ENCODE data around the gene PTPRM. TPM values are rescaled to one million over a fixed set of nuclear protein-coding genes. Genes with fewer than 3 reads are reported as not detected.
A peak's percentile ranks its signal among the peaks of the same experiment; 100 is the strongest.
"Not testable (repeated sequence)": the region's sequence is repeated elsewhere in the genome, so short reads cannot be mapped to it uniquely, and the experiment has no call there.

The PTPRM gene
- total and polyA plus RNA-seq, 2 experiments from 2014 or later = 30.9 to 62.8 TPM

- TF ChIP-seq EZH2phosphoT487 (IDR thresholded peaks at IDR 0.05; ENCODE audit: insufficient read depth, low read depth) (no peak), EZH2 (IDR thresholded peaks at IDR 0.05; ENCODE audit: insufficient read depth, poor library complexity, severe bottlenecking) (no peak)
- Histone ChIP-seq H3K79me2 (ENCODE audit: insufficient read depth) (no peaks in the 10 kb centered on the region), H3K4me3 (no peak overlapping the region), H3K4me2 (ENCODE audit: unreplicated experiment) (no peak overlapping the region), H2AFZ (no peak overlapping the region), H3K27ac (no peak overlapping the region), H3F3A (ENCODE audit: insufficient read depth) (peaks cover 11% of the 10 kb centered on the region; the same call in 1 of the 2 replicates), H3K4me1 (ENCODE audit: insufficient read depth) (peaks cover 10% of the 10 kb centered on the region), H3K9me2 (ENCODE audit: insufficient read depth) (no peaks in the 10 kb centered on the region), H4K20me1 (ENCODE audit: insufficient read depth) (no peaks in the 10 kb centered on the region), H3K27me3 (replicated peaks; ENCODE audit: insufficient read depth) (no peaks in the 10 kb centered on the region), H3K36me3 (ENCODE audit: low read depth) (no peaks in the 10 kb centered on the region), H3K9ac (no peak overlapping the region), H3K9me3 (ENCODE audit: low read depth) (no peaks in the 10 kb centered on the region)
- in situ Hi-C loops (cut with MboI) = no loop called here
- peak; percentile 57 for DNase-seq
- WGBS, 2 experiments (ENCODE audit: low coverage in 1 of 2, low lambda C conversion rate in 2 of 2, missing lambda C conversion rate in 2 of 2) = 98 to 100% methylated on average over 2 of the region's 2 CpGs
These were observed 485.2 kb downstream of the PTPRM start for GRCh38 chr18:8052237-8052701.

- Histone ChIP-seq H3F3A (ENCODE audit: insufficient read depth) (peaks cover 11% of the 10 kb centered on the region; the same call in 1 of the 2 replicates), H3K36me3 (ENCODE audit: low read depth) (no peaks in the 10 kb centered on the region), H3K9me2 (ENCODE audit: insufficient read depth) (no peaks in the 10 kb centered on the region), H3K79me2 (ENCODE audit: insufficient read depth) (no peaks in the 10 kb centered on the region), H3K9ac (no peak overlapping the region), H3K27me3 (replicated peaks; ENCODE audit: insufficient read depth) (no peaks in the 10 kb centered on the region), H3K4me1 (ENCODE audit: insufficient read depth) (peaks cover 10% of the 10 kb centered on the region), H3K4me3 (no peak overlapping the region), H3K4me2 (ENCODE audit: unreplicated experiment) (no peak overlapping the region), H2AFZ (no peak overlapping the region), H4K20me1 (ENCODE audit: insufficient read depth) (no peaks in the 10 kb centered on the region), H3K27ac (no peak overlapping the region), H3K9me3 (ENCODE audit: low read depth) (no peaks in the 10 kb centered on the region)
- DNase-seq = no peak
- WGBS, 2 experiments (ENCODE audit: low coverage in 1 of 2, low lambda C conversion rate in 2 of 2, missing lambda C conversion rate in 2 of 2) = 89 to 94% methylated on average over 1 of the region's 1 CpG
- in situ Hi-C loops (cut with MboI) = no loop called here
- TF ChIP-seq EZH2phosphoT487 (IDR thresholded peaks at IDR 0.05; ENCODE audit: insufficient read depth, low read depth) (no peak), EZH2 (IDR thresholded peaks at IDR 0.05; ENCODE audit: insufficient read depth, poor library complexity, severe bottlenecking) (no peak)
These were observed 489.6 kb downstream of the PTPRM start for GRCh38 chr18:8056723-8057122.

- H2AFZ ChIP-seq; H3K4me3 ChIP-seq; H3F3A ChIP-seq (ENCODE audit: insufficient read depth); H4K20me1 ChIP-seq (ENCODE audit: insufficient read depth); H3K27ac ChIP-seq; DNase-seq; H3K4me1 ChIP-seq (ENCODE audit: insufficient read depth); H3K27me3 ChIP-seq (replicated peaks; ENCODE audit: insufficient read depth); H3K4me2 ChIP-seq (ENCODE audit: unreplicated experiment); H3K9ac ChIP-seq; H3K9me2 ChIP-seq (ENCODE audit: insufficient read depth); H3K9me3 ChIP-seq (ENCODE audit: low read depth); H3K36me3 ChIP-seq (ENCODE audit: low read depth); in situ Hi-C loops (cut with MboI); H3K79me2 ChIP-seq (ENCODE audit: insufficient read depth): not testable (repeated sequence)
- WGBS, 2 experiments (ENCODE audit: low coverage in 1 of 2, low lambda C conversion rate in 2 of 2, missing lambda C conversion rate in 2 of 2) = 96 to 98% methylated on average over 7 to 17 of the region's 22 CpGs
These were observed 496.0 kb downstream of the PTPRM start for GRCh38 chr18:8063152-8063551.

- Histone ChIP-seq H3K79me2 (ENCODE audit: insufficient read depth) (no peaks in the 10 kb centered on the region; the same call in 1 of the 2 replicates), H3K36me3 (ENCODE audit: low read depth) (no peaks in the 10 kb centered on the region), H3F3A (ENCODE audit: insufficient read depth) (no peaks in the 10 kb centered on the region), H3K4me3 (no peak overlapping the region), H2AFZ (no peak overlapping the region), H3K4me1 (ENCODE audit: insufficient read depth) (no peaks in the 10 kb centered on the region), H4K20me1 (ENCODE audit: insufficient read depth) (no peaks in the 10 kb centered on the region), H3K27me3 (replicated peaks; ENCODE audit: insufficient read depth) (no peaks in the 10 kb centered on the region), H3K9ac (no peak overlapping the region), H3K4me2 (ENCODE audit: unreplicated experiment) (no peak overlapping the region), H3K9me2 (ENCODE audit: insufficient read depth) (no peaks in the 10 kb centered on the region), H3K27ac (no peak overlapping the region), H3K9me3 (ENCODE audit: low read depth) (no peaks in the 10 kb centered on the region)
- in situ Hi-C loops (cut with MboI) = no loop called here
- TF ChIP-seq EZH2phosphoT487 (IDR thresholded peaks at IDR 0.05; ENCODE audit: insufficient read depth, low read depth) (no peak), EZH2 (IDR thresholded peaks at IDR 0.05; ENCODE audit: insufficient read depth, poor library complexity, severe bottlenecking) (no peak)
- DNase-seq = no peak
These were observed 496.6 kb downstream of the PTPRM start for GRCh38 chr18:8063733-8064132.

GRCh38 chr18:8065284-8065683, 498.2 kb downstream of the PTPRM start:
- H3K36me3 ChIP-seq (ENCODE audit: low read depth) = no peaks in the 10 kb centered on the region
- H3K4me3 ChIP-seq = no peak overlapping the region
- H3K79me2 ChIP-seq (ENCODE audit: insufficient read depth) = no peaks in the 10 kb centered on the region; the same call in 1 of the 2 replicates
- H3K4me1 ChIP-seq (ENCODE audit: insufficient read depth) = no peaks in the 10 kb centered on the region
- no peak overlapping the region for H3K27ac ChIP-seq
- WGBS, 2 experiments (ENCODE audit: low coverage in 1 of 2, low lambda C conversion rate in 2 of 2, missing lambda C conversion rate in 2 of 2) = 85 to 91% methylated on average over 4 of the region's 4 CpGs
- H3K27me3 ChIP-seq (replicated peaks; ENCODE audit: insufficient read depth) = no peaks in the 10 kb centered on the region
- no peaks in the 10 kb centered on the region for H3K9me3 ChIP-seq (ENCODE audit: low read depth)
- no peaks in the 10 kb centered on the region for H4K20me1 ChIP-seq (ENCODE audit: insufficient read depth)
- H3K4me2 ChIP-seq (ENCODE audit: unreplicated experiment) = no peak overlapping the region
- no peaks in the 10 kb centered on the region for H3K9me2 ChIP-seq (ENCODE audit: insufficient read depth)
- in situ Hi-C loops (cut with MboI) = no loop called here
- no peak overlapping the region for H3K9ac ChIP-seq
- no peaks in the 10 kb centered on the region for H3F3A ChIP-seq (ENCODE audit: insufficient read depth)
- DNase-seq = no peak
- H2AFZ ChIP-seq = no peak overlapping the region
- no peak for TF ChIP-seq EZH2 (IDR thresholded peaks at IDR 0.05; ENCODE audit: insufficient read depth, poor library complexity, severe bottlenecking)
- TF ChIP-seq EZH2phosphoT487 (IDR thresholded peaks at IDR 0.05; ENCODE audit: insufficient read depth, low read depth) = no peak
